ENCODE measurements around the gene SORL1. TPM values are rescaled to one million over a fixed set of nuclear protein-coding genes. Genes with fewer than 3 reads are reported as not detected.
A peak's percentile ranks its signal among the peaks of the same experiment; 100 is the strongest.

SORL1 gene
- total RNA-seq, 1 experiment from 2014 or later, result 197 TPM

GRCh38 chr11:121559606-121560200 lies 107.6 kb downstream of the SORL1 start:
- Histone ChIP-seq H3K9me2 (replicated peaks; ENCODE audit: insufficient read depth, low read length) (no peaks in the 10 kb centered on the region), H3K36me3 (ENCODE audit: insufficient read depth, low read length) (peaks cover 29% of the 10 kb centered on the region), H3K9ac (ENCODE audit: low read length) (no peak overlapping the region), H4K20me1 (ENCODE audit: insufficient read depth, low read depth, low read length) (0 out of 2 replicates have a peak, but pooled peaks cover 4% of the 10 kb centered on the region), H3K4me3 (ENCODE audit: low read length) (no peak overlapping the region), H3K9me3 (ENCODE audit: low read length) (no peaks in the 10 kb centered on the region), H3K79me2 (ENCODE audit: low read length) (peaks cover 57% of the 10 kb centered on the region), H3K4me2 (ENCODE audit: low read depth, low read length, poor library complexity, severe bottlenecking) (no peak overlapping the region), H3K4me1 (ENCODE audit: low read length) (peaks cover 48% of the 10 kb centered on the region), H3K27ac (ENCODE audit: low read length) (peak overlapping the region; percentile 53; the same call in 1 of the 2 replicates), H2AFZ (ENCODE audit: low read length) (no peak overlapping the region), H3K27me3 (ENCODE audit: low read length) (no peaks in the 10 kb centered on the region)
- no peak for DNase-seq

- Histone ChIP-seq H2AFZ (ENCODE audit: low read length) (no peak overlapping the region), H3K9me2 (replicated peaks; ENCODE audit: insufficient read depth, low read length) (no peaks in the 10 kb centered on the region), H3K27me3 (ENCODE audit: low read length) (no peaks in the 10 kb centered on the region), H3K9ac (ENCODE audit: low read length) (no peak overlapping the region), H4K20me1 (ENCODE audit: insufficient read depth, low read depth, low read length) (0 out of 2 replicates have a peak, but pooled peaks cover 4% of the 10 kb centered on the region), H3K4me2 (ENCODE audit: low read depth, low read length, poor library complexity, severe bottlenecking) (no peak overlapping the region), H3K9me3 (ENCODE audit: low read length) (no peaks in the 10 kb centered on the region), H3K4me1 (ENCODE audit: low read length) (peaks cover 53% of the 10 kb centered on the region), H3K4me3 (ENCODE audit: low read length) (no peak overlapping the region), H3K79me2 (ENCODE audit: low read length) (peaks cover 60% of the 10 kb centered on the region), H3K27ac (ENCODE audit: low read length) (peak overlapping the region; percentile 53; the same call in 1 of the 2 replicates), H3K36me3 (ENCODE audit: insufficient read depth, low read length) (peaks cover 34% of the 10 kb centered on the region)
- DNase-seq, result no peak
These were observed 108.1 kb downstream of the SORL1 start for GRCh38 chr11:121560236-121560635.

GRCh38 chr11:121561240-121561639 lies 109.1 kb downstream of the SORL1 start:
- Histone ChIP-seq H3K9me3 (ENCODE audit: low read length) (no peaks in the 10 kb centered on the region), H3K79me2 (ENCODE audit: low read length) (peaks cover 65% of the 10 kb centered on the region)

GRCh38 chr11:121561716-121562115 lies 109.6 kb downstream of the SORL1 start:
- no peaks in the 10 kb centered on the region for H3K9me3 ChIP-seq (ENCODE audit: low read length)
- peaks cover 65% of the 10 kb centered on the region for H3K79me2 ChIP-seq (ENCODE audit: low read length)
- 0 out of 2 replicates have a peak, but pooled peaks cover 4% of the 10 kb centered on the region for H4K20me1 ChIP-seq (ENCODE audit: insufficient read depth, low read depth, low read length)
- H3K4me1 ChIP-seq (ENCODE audit: low read length), result peaks cover 67% of the 10 kb centered on the region
- no peak overlapping the region for H2AFZ ChIP-seq (ENCODE audit: low read length)
- H3K9ac ChIP-seq (ENCODE audit: low read length), result no peak overlapping the region
- no peak overlapping the region for H3K4me3 ChIP-seq (ENCODE audit: low read length)
- H3K27me3 ChIP-seq (ENCODE audit: low read length), result no peaks in the 10 kb centered on the region
- DNase-seq, result no peak
- no peaks in the 10 kb centered on the region for H3K9me2 ChIP-seq (replicated peaks; ENCODE audit: insufficient read depth, low read length)
- no peak overlapping the region for H3K27ac ChIP-seq (ENCODE audit: low read length)
- no peak overlapping the region for H3K4me2 ChIP-seq (ENCODE audit: low read depth, low read length, poor library complexity, severe bottlenecking)
- peaks cover 43% of the 10 kb centered on the region for H3K36me3 ChIP-seq (ENCODE audit: insufficient read depth, low read length)

More at GRCh38 chr11:121561240-121561639, 109.1 kb downstream of the SORL1 start:
- peak overlapping the region; percentile 53 for H3K27ac ChIP-seq (ENCODE audit: low read length)
- peaks cover 40% of the 10 kb centered on the region for H3K36me3 ChIP-seq (ENCODE audit: insufficient read depth, low read length)
- no peak overlapping the region for H3K4me3 ChIP-seq (ENCODE audit: low read length)
- no peak overlapping the region for H2AFZ ChIP-seq (ENCODE audit: low read length)
- H3K4me1 ChIP-seq (ENCODE audit: low read length), result peaks cover 62% of the 10 kb centered on the region
- no peaks in the 10 kb centered on the region for H3K27me3 ChIP-seq (ENCODE audit: low read length)
- 0 out of 2 replicates have a peak, but pooled peaks cover 4% of the 10 kb centered on the region for H4K20me1 ChIP-seq (ENCODE audit: insufficient read depth, low read depth, low read length)
- no peak for DNase-seq
- no peaks in the 10 kb centered on the region for H3K9me2 ChIP-seq (replicated peaks; ENCODE audit: insufficient read depth, low read length)
- H3K9ac ChIP-seq (ENCODE audit: low read length), result no peak overlapping the region
- no peak overlapping the region for H3K4me2 ChIP-seq (ENCODE audit: low read depth, low read length, poor library complexity, severe bottlenecking)

- H3K9me2 ChIP-seq (replicated peaks; ENCODE audit: insufficient read depth, low read length), result no peaks in the 10 kb centered on the region
- 0 out of 2 replicates have a peak, but pooled peaks cover 4% of the 10 kb centered on the region for H4K20me1 ChIP-seq (ENCODE audit: insufficient read depth, low read depth, low read length)
- no peak overlapping the region for H3K4me2 ChIP-seq (ENCODE audit: low read depth, low read length, poor library complexity, severe bottlenecking)
- DNase-seq, result no peak
- no peak overlapping the region for H3K9ac ChIP-seq (ENCODE audit: low read length)
- peaks cover 60% of the 10 kb centered on the region for H3K79me2 ChIP-seq (ENCODE audit: low read length)
- H3K27ac ChIP-seq (ENCODE audit: low read length), result no peak overlapping the region
- H3K4me3 ChIP-seq (ENCODE audit: low read length), result no peak overlapping the region
- peaks cover 80% of the 10 kb centered on the region for H3K4me1 ChIP-seq (ENCODE audit: low read length)
- peaks cover 39% of the 10 kb centered on the region for H3K36me3 ChIP-seq (ENCODE audit: insufficient read depth, low read length)
- H3K27me3 ChIP-seq (ENCODE audit: low read length), result no peaks in the 10 kb centered on the region
- no peaks in the 10 kb centered on the region for H3K9me3 ChIP-seq (ENCODE audit: low read length)
- H2AFZ ChIP-seq (ENCODE audit: low read length), result no peak overlapping the region
These were observed 110.9 kb downstream of the SORL1 start for GRCh38 chr11:121563003-121563402.

- H3K79me2 ChIP-seq (ENCODE audit: low read length), result peaks cover 53% of the 10 kb centered on the region
These were observed 112.0 kb downstream of the SORL1 start for GRCh38 chr11:121563900-121564822.

GRCh38 chr11:121564948-121565684 lies 113.0 kb downstream of the SORL1 start:
- Histone ChIP-seq H3K27ac (ENCODE audit: low read length) (peak overlapping the region; percentile 63), H3K4me2 (ENCODE audit: low read depth, low read length, poor library complexity, severe bottlenecking) (no peak overlapping the region), H4K20me1 (ENCODE audit: insufficient read depth, low read depth, low read length) (0 out of 2 replicates have a peak, but pooled peaks cover 4% of the 10 kb centered on the region), H2AFZ (ENCODE audit: low read length) (no peak overlapping the region), H3K4me3 (ENCODE audit: low read length) (no peak overlapping the region), H3K9ac (ENCODE audit: low read length) (no peak overlapping the region), H3K9me3 (ENCODE audit: low read length) (no peaks in the 10 kb centered on the region), H3K36me3 (ENCODE audit: insufficient read depth, low read length) (peaks cover 29% of the 10 kb centered on the region), H3K9me2 (replicated peaks; ENCODE audit: insufficient read depth, low read length) (no peaks in the 10 kb centered on the region), H3K79me2 (ENCODE audit: low read length) (peaks cover 44% of the 10 kb centered on the region), H3K4me1 (ENCODE audit: low read length) (peaks cover 93% of the 10 kb centered on the region), H3K27me3 (ENCODE audit: low read length) (no peaks in the 10 kb centered on the region)
- DNase-seq, result no peak

More at GRCh38 chr11:121563900-121564822, 112.0 kb downstream of the SORL1 start:
- H3K9ac ChIP-seq (ENCODE audit: low read length), result no peak overlapping the region
- peaks cover 90% of the 10 kb centered on the region for H3K4me1 ChIP-seq (ENCODE audit: low read length)
- H3K9me3 ChIP-seq (ENCODE audit: low read length), result no peaks in the 10 kb centered on the region
- 0 out of 2 replicates have a peak, but pooled peaks cover 4% of the 10 kb centered on the region for H4K20me1 ChIP-seq (ENCODE audit: insufficient read depth, low read depth, low read length)
- no peak overlapping the region for H2AFZ ChIP-seq (ENCODE audit: low read length)
- peaks cover 29% of the 10 kb centered on the region for H3K36me3 ChIP-seq (ENCODE audit: insufficient read depth, low read length)
- no peak overlapping the region for H3K4me3 ChIP-seq (ENCODE audit: low read length)
- DNase-seq, result no peak
- no peak overlapping the region for H3K4me2 ChIP-seq (ENCODE audit: low read depth, low read length, poor library complexity, severe bottlenecking)
- peak overlapping the region; percentile 63 for H3K27ac ChIP-seq (ENCODE audit: low read length)
- H3K27me3 ChIP-seq (ENCODE audit: low read length), result no peaks in the 10 kb centered on the region
- H3K9me2 ChIP-seq (replicated peaks; ENCODE audit: insufficient read depth, low read length), result no peaks in the 10 kb centered on the region

Measured in Karpas-422 (cell line).